B cell (primary cell): ENCODE measurements around the gene STEEP1.

Source experiments
- EZH2 ChIP-seq: IDR thresholded peaks from 2 replicates; pipeline ENCODE4 v1.6.1; 2012; ENCODE audit warnings: borderline replicate concordance, low read depth, mild to moderate bottlenecking, moderate library complexity, low read length; ENCODE audit not compliant: insufficient read depth, poor library complexity, severe bottlenecking
- TF ChIP-seq, protein P1 (sequence below): fragments of 200-600 bp; IDR thresholded peaks from one replicate; pipeline ENCODE4 v1.8.0; 2022; ENCODE audit warnings: antibody characterized with exemption, mild to moderate bottlenecking

DNA sequence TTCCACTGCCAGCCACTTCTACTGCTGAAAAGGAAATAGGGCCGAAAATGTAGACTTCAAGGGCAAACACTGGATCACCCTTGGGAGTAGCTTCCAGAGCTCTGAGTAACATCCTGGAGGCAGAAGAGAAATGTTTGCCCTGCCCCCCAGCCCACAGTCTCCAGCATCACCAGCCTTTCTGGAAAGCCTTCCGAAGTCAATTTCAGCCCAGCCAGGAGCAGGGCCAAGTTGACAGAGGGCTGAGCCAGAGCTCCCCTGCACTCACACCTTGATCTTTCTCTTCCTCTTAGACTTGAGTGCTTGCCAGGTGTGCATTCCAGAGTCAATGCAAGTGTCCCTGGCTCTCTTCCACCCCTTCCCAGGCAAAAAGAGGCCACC is 61.7 kb downstream of the STEEP1 start:
- TF ChIP-seq EZH2 = no peak
- TF ChIP-seq, protein P1, sequence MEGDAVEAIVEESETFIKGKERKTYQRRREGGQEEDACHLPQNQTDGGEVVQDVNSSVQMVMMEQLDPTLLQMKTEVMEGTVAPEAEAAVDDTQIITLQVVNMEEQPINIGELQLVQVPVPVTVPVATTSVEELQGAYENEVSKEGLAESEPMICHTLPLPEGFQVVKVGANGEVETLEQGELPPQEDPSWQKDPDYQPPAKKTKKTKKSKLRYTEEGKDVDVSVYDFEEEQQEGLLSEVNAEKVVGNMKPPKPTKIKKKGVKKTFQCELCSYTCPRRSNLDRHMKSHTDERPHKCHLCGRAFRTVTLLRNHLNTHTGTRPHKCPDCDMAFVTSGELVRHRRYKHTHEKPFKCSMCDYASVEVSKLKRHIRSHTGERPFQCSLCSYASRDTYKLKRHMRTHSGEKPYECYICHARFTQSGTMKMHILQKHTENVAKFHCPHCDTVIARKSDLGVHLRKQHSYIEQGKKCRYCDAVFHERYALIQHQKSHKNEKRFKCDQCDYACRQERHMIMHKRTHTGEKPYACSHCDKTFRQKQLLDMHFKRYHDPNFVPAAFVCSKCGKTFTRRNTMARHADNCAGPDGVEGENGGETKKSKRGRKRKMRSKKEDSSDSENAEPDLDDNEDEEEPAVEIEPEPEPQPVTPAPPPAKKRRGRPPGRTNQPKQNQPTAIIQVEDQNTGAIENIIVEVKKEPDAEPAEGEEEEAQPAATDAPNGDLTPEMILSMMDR = no peak
